ENCODE data around the gene VWA5B2.

DNA sequence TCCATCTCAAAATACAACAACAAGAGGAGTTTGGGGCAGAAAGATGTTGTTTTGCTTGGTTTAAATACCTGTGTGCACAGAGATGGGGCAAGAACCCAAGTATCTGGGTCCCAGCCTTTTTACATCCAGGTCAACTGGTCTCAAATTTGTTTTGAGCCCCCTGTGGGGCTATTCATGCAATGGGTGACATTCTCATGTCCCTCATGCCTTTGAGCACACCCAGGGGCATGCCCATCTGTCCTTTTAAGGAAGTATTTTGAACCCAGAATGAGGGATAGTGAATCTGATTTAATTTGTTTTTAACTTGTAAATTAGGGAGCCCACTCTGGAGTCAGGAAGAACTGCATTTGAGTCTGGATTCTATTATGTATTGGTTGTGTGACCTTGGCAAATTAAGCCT is 28.6 kb upstream of the VWA5B2 start:
- TF ChIP-seq POLR2A (IDR thresholded peaks at IDR 0.05): no peak
- TF ChIP-seq, protein P1, sequence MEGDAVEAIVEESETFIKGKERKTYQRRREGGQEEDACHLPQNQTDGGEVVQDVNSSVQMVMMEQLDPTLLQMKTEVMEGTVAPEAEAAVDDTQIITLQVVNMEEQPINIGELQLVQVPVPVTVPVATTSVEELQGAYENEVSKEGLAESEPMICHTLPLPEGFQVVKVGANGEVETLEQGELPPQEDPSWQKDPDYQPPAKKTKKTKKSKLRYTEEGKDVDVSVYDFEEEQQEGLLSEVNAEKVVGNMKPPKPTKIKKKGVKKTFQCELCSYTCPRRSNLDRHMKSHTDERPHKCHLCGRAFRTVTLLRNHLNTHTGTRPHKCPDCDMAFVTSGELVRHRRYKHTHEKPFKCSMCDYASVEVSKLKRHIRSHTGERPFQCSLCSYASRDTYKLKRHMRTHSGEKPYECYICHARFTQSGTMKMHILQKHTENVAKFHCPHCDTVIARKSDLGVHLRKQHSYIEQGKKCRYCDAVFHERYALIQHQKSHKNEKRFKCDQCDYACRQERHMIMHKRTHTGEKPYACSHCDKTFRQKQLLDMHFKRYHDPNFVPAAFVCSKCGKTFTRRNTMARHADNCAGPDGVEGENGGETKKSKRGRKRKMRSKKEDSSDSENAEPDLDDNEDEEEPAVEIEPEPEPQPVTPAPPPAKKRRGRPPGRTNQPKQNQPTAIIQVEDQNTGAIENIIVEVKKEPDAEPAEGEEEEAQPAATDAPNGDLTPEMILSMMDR (IDR thresholded peaks at IDR 0.05): no peak

Measured in lower leg skin (tissue), 3 donors.